ENCODE data around the gene SPC25.
"Not testable (repeated sequence)": the region's sequence is repeated elsewhere in the genome, so short reads cannot be mapped to it uniquely, and the experiment has no call there.

GRCh38 chr2:168870824-168871223 is 19.4 kb downstream of the SPC25 start:
- not testable (repeated sequence) for TF ChIP-seq CTCF, POLR2A (IDR thresholded peaks at IDR 0.05)
